HL-60 (cell line): Measurements from ENCODE around the gene KCNJ6.
"Not testable (repeated sequence)": the region's sequence is repeated elsewhere in the genome, so short reads cannot be mapped to it uniquely, and the experiment has no call there.

ENCODE experiments used
- DNase-seq, 2 experiments: peaks; one replicate each; pipeline ENCODE4 v3.0.0-alpha.2; 2010 to 2020; ENCODE audit warnings: low read depth in 1 of 2, low spot score in 1 of 2
- H3K27ac ChIP-seq: fragments of 250-450 bp; sonication (Bioruptor Pico); replicated peaks from 2 replicates; pipeline ENCODE4 v1.5.1; 2020; ENCODE audit warnings: mild to moderate bottlenecking, moderate library complexity
- H3K27me3 ChIP-seq: fragments of 250-450 bp; sonication (Bioruptor Pico); 2 replicates; pipeline ENCODE4 v1.5.1; 2021; ENCODE audit warnings: mild to moderate bottlenecking, moderate library complexity; ENCODE audit not compliant: insufficient read depth, poor library complexity, severe bottlenecking
- H3K4me3 ChIP-seq: replicated peaks from 2 replicates; pipeline ENCODE4 v1.5.1; 2011; ENCODE audit warnings: mild to moderate bottlenecking, control low read depth, low read length; ENCODE audit not compliant: insufficient read depth
- GABPA ChIP-seq: IDR thresholded peaks from 2 replicates; pipeline ENCODE4 v1.6.1; 2012; ENCODE audit warnings: low read depth
- POLR2AphosphoS5 ChIP-seq: IDR thresholded peaks from 2 replicates; pipeline ENCODE4 v1.6.1; 2012; ENCODE audit warnings: low read depth
- SPI1 ChIP-seq: IDR thresholded peaks from 2 replicates; pipeline ENCODE4 v1.6.1; 2012; ENCODE audit warnings: low read depth, mild to moderate bottlenecking, borderline replicate concordance
- TF ChIP-seq, protein P1 (sequence below): IDR thresholded peaks from 2 replicates; pipeline ENCODE4 v1.6.1; 2012; ENCODE audit warnings: low read depth; ENCODE audit not compliant: insufficient replicate concordance
- TF ChIP-seq, protein P2 (sequence below): IDR thresholded peaks from one replicate; pipeline ENCODE4 v1.5.1; 2011; ENCODE audit warnings: low read length, control low read depth, inconsistent platforms; ENCODE audit not compliant: insufficient read depth

KCNJ6 gene

DNA sequence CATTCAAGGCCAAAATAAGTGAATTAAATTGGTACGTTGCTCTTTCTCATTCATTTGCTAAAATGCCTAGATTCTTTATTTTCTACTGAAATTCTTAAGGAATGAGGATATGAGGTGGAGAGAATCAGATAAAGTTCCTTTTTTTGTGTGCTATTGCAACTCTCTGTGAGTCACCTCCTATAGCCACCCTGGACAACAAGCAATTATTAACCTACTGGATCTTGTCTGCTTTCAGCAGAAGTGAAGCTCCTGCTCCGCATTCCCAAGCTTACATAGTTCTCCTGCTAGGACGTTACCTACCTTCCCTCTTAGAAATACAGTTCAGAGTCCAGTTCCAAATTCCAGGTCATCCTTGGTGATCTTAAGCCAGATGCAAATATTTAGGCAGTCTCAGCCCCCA, 4.8 kb upstream of the KCNJ6 start:
- Histone ChIP-seq H3K27me3 (peaks cover 21% of the 10 kb centered on the region), H3K4me3 (no peak overlapping the region), H3K27ac (no peak overlapping the region)
- TF ChIP-seq POLR2AphosphoS5 (no peak), SPI1 (no peak)
- no peak for DNase-seq

DNA sequence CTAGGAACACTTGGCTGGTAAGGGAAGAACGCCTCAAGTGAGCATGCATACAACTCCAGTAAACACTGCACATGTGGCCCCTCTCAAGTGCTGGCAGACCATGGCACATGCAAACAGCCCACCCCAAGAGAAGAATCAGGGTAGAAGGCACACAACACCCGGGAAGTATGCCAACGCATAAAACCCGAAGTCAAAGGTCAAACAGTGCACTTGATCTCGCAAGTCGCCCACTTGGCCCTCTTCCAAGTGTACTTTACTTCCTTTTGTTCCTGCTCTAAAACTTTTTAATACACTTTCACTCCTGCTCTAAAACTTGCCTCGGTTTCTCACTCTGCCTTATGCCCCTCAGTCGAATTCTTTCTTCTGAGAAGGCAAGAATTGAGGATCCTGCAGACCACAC, 4.0 kb upstream of the KCNJ6 start:
- not testable (repeated sequence) for H3K27ac ChIP-seq, H3K4me3 ChIP-seq, DNase-seq

DNA sequence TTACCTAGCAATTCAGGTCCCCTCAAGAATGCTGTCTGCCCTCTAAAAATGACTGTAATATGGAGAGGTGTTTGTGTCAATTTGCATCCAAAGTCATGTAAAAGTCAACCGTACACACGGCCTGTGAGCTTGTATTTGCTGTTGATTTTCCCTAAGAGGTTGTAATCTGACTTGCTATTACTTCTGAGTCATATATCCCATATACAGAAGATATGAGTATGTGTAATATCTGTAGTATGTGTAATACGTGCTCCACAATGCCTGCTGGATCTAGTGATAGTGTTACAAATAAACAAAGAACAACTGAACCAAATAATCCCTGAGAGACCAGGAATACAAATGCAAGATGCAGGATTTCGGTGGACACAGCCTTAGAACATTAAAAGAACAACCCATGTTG, 1.4 kb upstream of the KCNJ6 start:
- Histone ChIP-seq H3K27me3 (peaks cover 45% of the 10 kb centered on the region), H3K4me3 (no peak overlapping the region), H3K27ac (no peak overlapping the region)
- DNase-seq, result no peak
- TF ChIP-seq, protein P1, sequence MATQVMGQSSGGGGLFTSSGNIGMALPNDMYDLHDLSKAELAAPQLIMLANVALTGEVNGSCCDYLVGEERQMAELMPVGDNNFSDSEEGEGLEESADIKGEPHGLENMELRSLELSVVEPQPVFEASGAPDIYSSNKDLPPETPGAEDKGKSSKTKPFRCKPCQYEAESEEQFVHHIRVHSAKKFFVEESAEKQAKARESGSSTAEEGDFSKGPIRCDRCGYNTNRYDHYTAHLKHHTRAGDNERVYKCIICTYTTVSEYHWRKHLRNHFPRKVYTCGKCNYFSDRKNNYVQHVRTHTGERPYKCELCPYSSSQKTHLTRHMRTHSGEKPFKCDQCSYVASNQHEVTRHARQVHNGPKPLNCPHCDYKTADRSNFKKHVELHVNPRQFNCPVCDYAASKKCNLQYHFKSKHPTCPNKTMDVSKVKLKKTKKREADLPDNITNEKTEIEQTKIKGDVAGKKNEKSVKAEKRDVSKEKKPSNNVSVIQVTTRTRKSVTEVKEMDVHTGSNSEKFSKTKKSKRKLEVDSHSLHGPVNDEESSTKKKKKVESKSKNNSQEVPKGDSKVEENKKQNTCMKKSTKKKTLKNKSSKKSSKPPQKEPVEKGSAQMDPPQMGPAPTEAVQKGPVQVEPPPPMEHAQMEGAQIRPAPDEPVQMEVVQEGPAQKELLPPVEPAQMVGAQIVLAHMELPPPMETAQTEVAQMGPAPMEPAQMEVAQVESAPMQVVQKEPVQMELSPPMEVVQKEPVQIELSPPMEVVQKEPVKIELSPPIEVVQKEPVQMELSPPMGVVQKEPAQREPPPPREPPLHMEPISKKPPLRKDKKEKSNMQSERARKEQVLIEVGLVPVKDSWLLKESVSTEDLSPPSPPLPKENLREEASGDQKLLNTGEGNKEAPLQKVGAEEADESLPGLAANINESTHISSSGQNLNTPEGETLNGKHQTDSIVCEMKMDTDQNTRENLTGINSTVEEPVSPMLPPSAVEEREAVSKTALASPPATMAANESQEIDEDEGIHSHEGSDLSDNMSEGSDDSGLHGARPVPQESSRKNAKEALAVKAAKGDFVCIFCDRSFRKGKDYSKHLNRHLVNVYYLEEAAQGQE, result no peak
- TF ChIP-seq POLR2AphosphoS5, result no peak
- TF ChIP-seq SPI1, result no peak
- TF ChIP-seq GABPA, result no peak
- TF ChIP-seq, protein P2, sequence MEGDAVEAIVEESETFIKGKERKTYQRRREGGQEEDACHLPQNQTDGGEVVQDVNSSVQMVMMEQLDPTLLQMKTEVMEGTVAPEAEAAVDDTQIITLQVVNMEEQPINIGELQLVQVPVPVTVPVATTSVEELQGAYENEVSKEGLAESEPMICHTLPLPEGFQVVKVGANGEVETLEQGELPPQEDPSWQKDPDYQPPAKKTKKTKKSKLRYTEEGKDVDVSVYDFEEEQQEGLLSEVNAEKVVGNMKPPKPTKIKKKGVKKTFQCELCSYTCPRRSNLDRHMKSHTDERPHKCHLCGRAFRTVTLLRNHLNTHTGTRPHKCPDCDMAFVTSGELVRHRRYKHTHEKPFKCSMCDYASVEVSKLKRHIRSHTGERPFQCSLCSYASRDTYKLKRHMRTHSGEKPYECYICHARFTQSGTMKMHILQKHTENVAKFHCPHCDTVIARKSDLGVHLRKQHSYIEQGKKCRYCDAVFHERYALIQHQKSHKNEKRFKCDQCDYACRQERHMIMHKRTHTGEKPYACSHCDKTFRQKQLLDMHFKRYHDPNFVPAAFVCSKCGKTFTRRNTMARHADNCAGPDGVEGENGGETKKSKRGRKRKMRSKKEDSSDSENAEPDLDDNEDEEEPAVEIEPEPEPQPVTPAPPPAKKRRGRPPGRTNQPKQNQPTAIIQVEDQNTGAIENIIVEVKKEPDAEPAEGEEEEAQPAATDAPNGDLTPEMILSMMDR, result no peak

More for the DNA sequence above, 4.0 kb upstream of the KCNJ6 start:
- peaks cover 29% of the 10 kb centered on the region for H3K27me3 ChIP-seq

DNA sequence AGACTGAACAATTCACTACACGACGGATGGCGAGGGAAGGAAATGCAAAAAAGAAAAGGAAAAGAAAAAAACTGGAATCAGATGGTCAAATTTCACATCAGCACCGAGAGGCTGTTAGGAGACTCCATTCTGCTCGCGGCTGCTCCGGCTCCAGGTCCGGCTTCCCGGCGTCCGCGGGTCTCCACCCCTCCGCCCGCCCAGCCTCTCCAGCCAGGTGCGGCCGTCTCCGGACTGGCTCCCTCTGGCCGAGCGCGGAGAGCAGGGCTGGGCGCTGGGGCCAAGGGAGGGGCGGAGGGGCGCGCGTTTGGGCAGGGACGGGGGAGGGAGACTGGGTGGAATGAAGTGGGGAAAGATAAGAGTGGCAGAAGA, 332 bp downstream of the KCNJ6 start:
- TF ChIP-seq SPI1 (no peak), POLR2AphosphoS5 (no peak), GABPA (no peak)
- TF ChIP-seq, protein P2, result no peak
- TF ChIP-seq, protein P1, result no peak
- Histone ChIP-seq H3K27me3 (peaks cover 45% of the 10 kb centered on the region), H3K27ac (no peak overlapping the region), H3K4me3 (no peak overlapping the region)
- DNase-seq, result no peak

DNA sequence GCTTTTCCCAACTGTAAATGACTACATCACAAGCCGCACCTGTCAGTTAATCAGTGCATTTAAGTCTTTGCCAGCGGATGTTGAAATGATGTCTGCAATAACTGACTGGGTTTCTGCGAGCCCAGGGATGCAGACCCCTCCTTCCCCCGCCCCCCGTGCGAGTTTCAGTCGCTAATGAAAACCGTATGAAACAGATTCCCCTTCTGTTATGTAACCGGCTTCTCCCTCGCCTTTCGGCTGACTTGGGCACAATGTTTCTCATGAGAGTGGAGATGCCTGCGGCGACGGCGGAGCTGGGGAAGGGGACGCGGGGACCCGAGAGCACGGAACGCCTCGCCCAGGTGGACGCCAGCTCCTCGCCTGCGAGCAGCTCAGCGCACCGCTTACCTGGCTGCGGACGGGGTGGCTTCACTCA, 753 bp downstream of the KCNJ6 start:
- peaks cover 40% of the 10 kb centered on the region for H3K27me3 ChIP-seq
- TF ChIP-seq GABPA (no peak), POLR2AphosphoS5 (no peak), SPI1 (no peak)
- TF ChIP-seq, protein P2, result no peak
- TF ChIP-seq, protein P1, result no peak
- no peak for DNase-seq
- H3K4me3 ChIP-seq, result no peak overlapping the region
- no peak overlapping the region for H3K27ac ChIP-seq
